HUES6 (cell line): ENCODE measurements around the gene CALD1.

Experiments used
- H3K27ac ChIP-seq: 2 replicates; pipeline ENCODE4 v1.7.0; 2013; ENCODE audit warnings: low read depth, mild to moderate bottlenecking, low read length, inconsistent platforms
- H3K27me3 ChIP-seq: 2 replicates; pipeline ENCODE4 v1.6.1; 2013; ENCODE audit warnings: low read length; ENCODE audit not compliant: control insufficient read depth, insufficient read depth
- H3K36me3 ChIP-seq: 2 replicates; pipeline ENCODE4 v1.6.1; 2013; ENCODE audit warnings: low read length; ENCODE audit not compliant: control insufficient read depth, insufficient read depth
- H3K4me1 ChIP-seq: 2 replicates; pipeline ENCODE4 v1.6.1; 2013; ENCODE audit warnings: low read length; ENCODE audit not compliant: control insufficient read depth, insufficient read depth
- H3K4me3 ChIP-seq: 2 replicates; pipeline ENCODE4 v1.5.1; 2013; ENCODE audit warnings: low read depth, low read length
- H3K9ac ChIP-seq: one replicate; pipeline ENCODE4 v1.6.1; 2013; ENCODE audit warnings: mild to moderate bottlenecking, low read length
- H3K9me3 ChIP-seq: 2 replicates; pipeline ENCODE4 v1.6.1; 2013; ENCODE audit warnings: low read depth, low read length; ENCODE audit not compliant: control insufficient read depth, insufficient read depth

The CALD1 gene

GRCh38 chr7:134742688-134743350 is 36.6 kb upstream of the CALD1 start:
- Histone ChIP-seq H3K4me3 (no peak overlapping the region), H3K9me3 (no peaks in the 10 kb centered on the region), H3K27me3 (no peaks in the 10 kb centered on the region), H3K36me3 (no peaks in the 10 kb centered on the region), H3K9ac (peak overlapping the region; percentile 68), H3K4me1 (peaks cover 29% of the 10 kb centered on the region), H3K27ac (peak overlapping the region; percentile 44; the same call in 1 of the 2 replicates)

- Histone ChIP-seq H3K27me3 (no peaks in the 10 kb centered on the region), H3K36me3 (no peaks in the 10 kb centered on the region)
Measured at GRCh38 chr7:134744569-134744968, 34.9 kb upstream of the CALD1 start.

GRCh38 chr7:134747326-134747725 is 32.1 kb upstream of the CALD1 start:
- H3K36me3 ChIP-seq, result no peaks in the 10 kb centered on the region
- H3K9me3 ChIP-seq, result no peaks in the 10 kb centered on the region
- H3K4me3 ChIP-seq, result no peak overlapping the region
- no peaks in the 10 kb centered on the region for H3K27me3 ChIP-seq
- H3K27ac ChIP-seq, result no peak overlapping the region
- peaks cover 23% of the 10 kb centered on the region for H3K4me1 ChIP-seq
- no peak overlapping the region for H3K9ac ChIP-seq

More at GRCh38 chr7:134744569-134744968, 34.9 kb upstream of the CALD1 start:
- Histone ChIP-seq H3K9me3 (no peaks in the 10 kb centered on the region), H3K4me3 (no peak overlapping the region), H3K4me1 (peaks cover 29% of the 10 kb centered on the region), H3K27ac (no peak overlapping the region), H3K9ac (no peak overlapping the region)

- no peak overlapping the region for H3K9ac ChIP-seq
- no peaks in the 10 kb centered on the region for H3K36me3 ChIP-seq
- no peaks in the 10 kb centered on the region for H3K27me3 ChIP-seq
- H3K4me3 ChIP-seq, result no peak overlapping the region
- no peaks in the 10 kb centered on the region for H3K4me1 ChIP-seq
- no peak overlapping the region for H3K27ac ChIP-seq
- H3K9me3 ChIP-seq, result no peaks in the 10 kb centered on the region
Measured at GRCh38 chr7:134750083-134751062, 29.1 kb upstream of the CALD1 start.

GRCh38 chr7:134752006-134752760 is 27.3 kb upstream of the CALD1 start:
- no peak overlapping the region for H3K27ac ChIP-seq
- no peaks in the 10 kb centered on the region for H3K36me3 ChIP-seq
- H3K4me3 ChIP-seq, result no peak overlapping the region
- no peaks in the 10 kb centered on the region for H3K9me3 ChIP-seq
- no peaks in the 10 kb centered on the region for H3K4me1 ChIP-seq
- no peaks in the 10 kb centered on the region for H3K27me3 ChIP-seq
- no peak overlapping the region for H3K9ac ChIP-seq

GRCh38 chr7:134755422-134756022 is 23.9 kb upstream of the CALD1 start:
- no peaks in the 10 kb centered on the region for H3K36me3 ChIP-seq
- H3K9ac ChIP-seq, result no peak overlapping the region
- no peaks in the 10 kb centered on the region for H3K9me3 ChIP-seq
- H3K4me3 ChIP-seq, result no peak overlapping the region
- no peak overlapping the region for H3K27ac ChIP-seq
- no peaks in the 10 kb centered on the region for H3K27me3 ChIP-seq
- H3K4me1 ChIP-seq, result no peaks in the 10 kb centered on the region

GRCh38 chr7:134757938-134758337 is 21.5 kb upstream of the CALD1 start:
- H3K36me3 ChIP-seq, result no peaks in the 10 kb centered on the region
- no peak overlapping the region for H3K4me3 ChIP-seq

GRCh38 chr7:134758981-134759380 is 20.5 kb upstream of the CALD1 start:
- Histone ChIP-seq H3K36me3 (no peaks in the 10 kb centered on the region), H3K4me3 (no peak overlapping the region), H3K9ac (no peak overlapping the region), H3K9me3 (no peaks in the 10 kb centered on the region), H3K27ac (no peak overlapping the region), H3K4me1 (0 out of 2 replicates have a peak, but pooled peaks cover 5% of the 10 kb centered on the region), H3K27me3 (no peaks in the 10 kb centered on the region)

More at GRCh38 chr7:134757938-134758337, 21.5 kb upstream of the CALD1 start:
- no peak overlapping the region for H3K9ac ChIP-seq
- H3K27me3 ChIP-seq, result no peaks in the 10 kb centered on the region
- 0 out of 2 replicates have a peak, but pooled peaks cover 5% of the 10 kb centered on the region for H3K4me1 ChIP-seq
- H3K9me3 ChIP-seq, result no peaks in the 10 kb centered on the region
- H3K27ac ChIP-seq, result no peak overlapping the region

- no peaks in the 10 kb centered on the region for H3K9me3 ChIP-seq
- H3K9ac ChIP-seq, result no peak overlapping the region
- no peaks in the 10 kb centered on the region for H3K27me3 ChIP-seq
- no peaks in the 10 kb centered on the region for H3K36me3 ChIP-seq
- H3K27ac ChIP-seq, result no peak overlapping the region
- 0 out of 2 replicates have a peak, but pooled peaks cover 5% of the 10 kb centered on the region for H3K4me1 ChIP-seq
- H3K4me3 ChIP-seq, result no peak overlapping the region
Measured at GRCh38 chr7:134761266-134761665, 18.2 kb upstream of the CALD1 start.

GRCh38 chr7:134763960-134764359 is 15.5 kb upstream of the CALD1 start:
- Histone ChIP-seq H3K36me3 (no peaks in the 10 kb centered on the region), H3K27me3 (no peaks in the 10 kb centered on the region), H3K9ac (no peak overlapping the region), H3K4me3 (no peak overlapping the region), H3K27ac (no peak overlapping the region), H3K4me1 (peaks cover 15% of the 10 kb centered on the region; the same call in 1 of the 2 replicates), H3K9me3 (no peaks in the 10 kb centered on the region)
